Activated CD4-positive, alpha-beta T cell treated with anti-CD3 and anti-CD28 coated beads, Interleukin-2, amount 50 U/mL, for 48 hours (primary cell): Measurements from ENCODE around the gene PIGQ.

Source experiments
- DNase-seq, 2 experiments: peaks; one replicate each; pipeline ENCODE4 v3.0.0-alpha.2; 2020

PIGQ gene

GRCh38 chr16:572865-573650 lies 3.3 kb downstream of the PIGQ start:
- DNase-seq = no peak

- DNase-seq = no peak
These were observed 4.4 kb downstream of the PIGQ start for GRCh38 chr16:574021-574760.

- no peak for DNase-seq
These were observed 5.8 kb downstream of the PIGQ start for GRCh38 chr16:575354-576196.

- DNase-seq = no peak
These were observed 6.5 kb downstream of the PIGQ start for GRCh38 chr16:576197-576822.

GRCh38 chr16:576823-577201 lies 7.0 kb downstream of the PIGQ start:
- DNase-seq = no peak

GRCh38 chr16:577796-578195 lies 8.0 kb downstream of the PIGQ start:
- no peak for DNase-seq

GRCh38 chr16:578232-578869 lies 8.6 kb downstream of the PIGQ start:
- DNase-seq = no peak

GRCh38 chr16:578870-579405 lies 9.2 kb downstream of the PIGQ start:
- DNase-seq = peak; percentile 74 to 80

GRCh38 chr16:580141-580945 lies 10.6 kb downstream of the PIGQ start:
- no peak for DNase-seq

GRCh38 chr16:580946-581498 lies 11.3 kb downstream of the PIGQ start:
- no peak for DNase-seq

GRCh38 chr16:582218-582613 lies 12.4 kb downstream of the PIGQ start:
- no peak for DNase-seq

- DNase-seq = no peak
These were observed 13.0 kb downstream of the PIGQ start for GRCh38 chr16:582614-583331.

GRCh38 chr16:583470-583814 lies 13.7 kb downstream of the PIGQ start:
- no peak for DNase-seq

- no peak for DNase-seq
These were observed 14.2 kb downstream of the PIGQ start for GRCh38 chr16:583815-584591.

GRCh38 chr16:585351-585750 lies 15.6 kb downstream of the PIGQ start:
- DNase-seq = no peak

- DNase-seq = no peak
These were observed 16.4 kb downstream of the PIGQ start for GRCh38 chr16:586047-586644.

- no peak for DNase-seq
These were observed 17.1 kb downstream of the PIGQ start for GRCh38 chr16:586645-587590.

- peak; percentile 60 to 69 for DNase-seq
These were observed 18.8 kb downstream of the PIGQ start for GRCh38 chr16:588639-588888.
